HG03457 (cell line): ENCODE data around the gene PRPF6.

Source experiments
- ATAC-seq: cut with Tn5 transposase; IDR thresholded peaks from one replicate; pipeline ENCODE4 v1.9.1; 2021; ENCODE audit warnings: moderate number of reproducible peaks; ENCODE audit not compliant: unreplicated experiment

Gene PRPF6, protein sequence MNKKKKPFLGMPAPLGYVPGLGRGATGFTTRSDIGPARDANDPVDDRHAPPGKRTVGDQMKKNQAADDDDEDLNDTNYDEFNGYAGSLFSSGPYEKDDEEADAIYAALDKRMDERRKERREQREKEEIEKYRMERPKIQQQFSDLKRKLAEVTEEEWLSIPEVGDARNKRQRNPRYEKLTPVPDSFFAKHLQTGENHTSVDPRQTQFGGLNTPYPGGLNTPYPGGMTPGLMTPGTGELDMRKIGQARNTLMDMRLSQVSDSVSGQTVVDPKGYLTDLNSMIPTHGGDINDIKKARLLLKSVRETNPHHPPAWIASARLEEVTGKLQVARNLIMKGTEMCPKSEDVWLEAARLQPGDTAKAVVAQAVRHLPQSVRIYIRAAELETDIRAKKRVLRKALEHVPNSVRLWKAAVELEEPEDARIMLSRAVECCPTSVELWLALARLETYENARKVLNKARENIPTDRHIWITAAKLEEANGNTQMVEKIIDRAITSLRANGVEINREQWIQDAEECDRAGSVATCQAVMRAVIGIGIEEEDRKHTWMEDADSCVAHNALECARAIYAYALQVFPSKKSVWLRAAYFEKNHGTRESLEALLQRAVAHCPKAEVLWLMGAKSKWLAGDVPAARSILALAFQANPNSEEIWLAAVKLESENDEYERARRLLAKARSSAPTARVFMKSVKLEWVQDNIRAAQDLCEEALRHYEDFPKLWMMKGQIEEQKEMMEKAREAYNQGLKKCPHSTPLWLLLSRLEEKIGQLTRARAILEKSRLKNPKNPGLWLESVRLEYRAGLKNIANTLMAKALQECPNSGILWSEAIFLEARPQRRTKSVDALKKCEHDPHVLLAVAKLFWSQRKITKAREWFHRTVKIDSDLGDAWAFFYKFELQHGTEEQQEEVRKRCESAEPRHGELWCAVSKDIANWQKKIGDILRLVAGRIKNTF

DNA sequence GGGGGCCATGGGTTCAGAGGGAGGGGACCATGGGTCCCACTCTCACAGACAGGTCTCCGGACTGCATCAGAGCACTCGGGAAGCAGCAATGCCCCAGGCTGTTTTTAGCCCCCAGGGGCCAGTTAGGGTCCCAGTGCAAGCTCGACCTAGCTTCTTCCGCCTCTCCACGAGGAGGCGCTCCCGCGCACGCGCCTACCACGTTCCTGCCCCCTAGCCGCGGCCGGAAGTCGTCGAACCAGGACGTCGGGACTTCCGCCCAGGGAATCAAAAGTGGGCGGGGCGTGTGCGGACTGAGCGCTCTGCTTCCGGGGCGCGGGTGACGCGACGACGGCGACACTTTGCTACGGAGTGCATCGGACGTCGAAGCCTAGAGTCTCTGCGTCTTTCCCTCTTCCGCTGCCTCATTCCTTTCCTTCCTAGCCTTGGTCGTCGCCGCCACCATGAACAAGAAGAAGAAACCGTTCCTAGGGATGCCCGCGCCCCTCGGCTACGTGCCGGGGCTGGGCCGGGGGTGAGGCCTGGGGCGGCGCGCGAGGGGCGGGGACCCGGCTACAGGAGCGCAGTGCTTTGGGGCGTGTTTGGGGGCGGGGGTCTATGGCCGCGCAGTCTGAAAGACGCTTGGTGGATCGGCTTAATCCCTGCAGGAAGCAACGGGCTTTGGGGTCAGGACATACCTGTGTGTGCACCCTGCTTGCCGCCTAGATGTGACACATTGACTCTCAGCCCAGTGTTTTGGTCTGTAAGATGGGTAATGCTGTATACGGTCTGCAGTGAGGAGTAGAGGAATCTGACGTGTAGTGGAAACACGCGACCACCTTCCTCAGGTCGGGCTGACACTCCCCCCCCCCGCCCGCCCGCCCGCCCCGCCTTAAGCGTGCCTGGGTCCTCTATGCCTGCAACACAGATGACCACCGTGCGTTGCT lies at the start of gene PRPF6:
Gene PRPF6 (plus strand): TSS at position 327 of the 923 bp plus-strand sequence. CDS start 114 bp downstream, at position 441.
- ATAC-seq, result peak; percentile 42

DNA sequence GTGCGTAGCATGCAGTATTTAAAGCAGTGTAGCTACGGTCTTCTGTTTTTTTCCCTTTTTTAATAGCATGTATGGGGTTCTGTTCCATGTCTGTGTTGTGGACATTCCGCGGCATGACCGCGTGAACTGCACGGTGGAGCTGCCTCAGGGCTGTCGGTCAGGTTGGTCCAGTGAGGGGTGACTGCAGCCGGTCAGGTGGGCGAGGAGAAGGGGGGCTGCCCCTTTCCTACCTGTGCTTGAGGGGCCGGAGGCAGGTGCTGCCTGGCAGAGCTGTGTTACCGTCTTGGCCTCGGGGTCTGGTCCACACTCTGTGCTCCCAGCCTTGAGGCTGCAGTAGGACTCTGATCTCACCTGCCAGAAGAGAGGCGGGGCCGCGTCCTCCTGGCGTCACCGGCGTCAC lies 49.2 kb upstream of the PRPF6 start:
- no peak for ATAC-seq

DNA sequence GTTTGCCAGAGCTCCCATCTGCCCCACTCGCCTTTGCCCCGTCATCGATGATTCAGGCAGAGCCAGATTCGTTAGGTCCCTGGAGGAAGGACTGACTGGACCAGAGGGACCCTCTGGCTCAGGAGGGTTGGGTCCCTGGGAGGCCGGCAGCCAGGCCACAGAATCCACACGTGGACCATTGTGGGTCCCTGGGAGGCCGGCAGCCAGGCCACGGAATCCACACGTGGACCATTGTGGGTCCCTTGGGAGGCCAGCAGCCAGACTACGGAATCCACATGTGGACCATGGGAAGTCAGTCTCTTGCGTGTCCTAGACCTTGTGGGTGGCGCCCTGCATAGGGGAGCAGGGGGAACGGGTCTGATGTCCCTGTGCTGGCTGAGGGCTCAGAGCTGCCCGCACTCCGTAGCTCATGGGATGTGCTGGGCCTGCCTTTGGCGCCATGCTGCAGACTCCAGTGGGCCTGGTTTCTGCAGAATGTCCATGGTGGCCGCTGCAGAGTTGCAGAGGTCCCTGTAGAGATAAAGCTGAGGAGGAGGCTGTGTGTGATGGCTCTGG lies 48.2 kb upstream of the PRPF6 start:
- no peak for ATAC-seq

DNA sequence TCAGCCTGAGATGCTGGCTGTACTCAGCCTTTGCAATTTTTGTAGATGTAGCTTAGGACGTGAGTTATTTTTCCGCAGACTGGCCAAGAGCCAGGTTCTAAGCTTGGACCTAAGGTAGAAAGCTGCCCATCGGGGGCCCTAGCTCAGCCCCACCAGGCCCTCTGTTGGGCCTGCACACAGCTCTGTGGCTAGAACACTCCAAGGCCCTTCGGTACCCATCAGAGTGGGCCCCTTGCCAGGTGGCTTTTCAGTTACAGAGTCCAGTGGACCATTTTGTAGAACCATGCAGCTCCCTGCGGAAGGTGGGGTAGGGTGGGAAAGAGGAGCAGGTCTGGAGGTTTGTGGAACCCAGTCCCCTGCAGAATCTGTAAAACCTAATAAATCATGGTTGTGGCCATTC lies 47.3 kb upstream of the PRPF6 start:
- no peak for ATAC-seq

DNA sequence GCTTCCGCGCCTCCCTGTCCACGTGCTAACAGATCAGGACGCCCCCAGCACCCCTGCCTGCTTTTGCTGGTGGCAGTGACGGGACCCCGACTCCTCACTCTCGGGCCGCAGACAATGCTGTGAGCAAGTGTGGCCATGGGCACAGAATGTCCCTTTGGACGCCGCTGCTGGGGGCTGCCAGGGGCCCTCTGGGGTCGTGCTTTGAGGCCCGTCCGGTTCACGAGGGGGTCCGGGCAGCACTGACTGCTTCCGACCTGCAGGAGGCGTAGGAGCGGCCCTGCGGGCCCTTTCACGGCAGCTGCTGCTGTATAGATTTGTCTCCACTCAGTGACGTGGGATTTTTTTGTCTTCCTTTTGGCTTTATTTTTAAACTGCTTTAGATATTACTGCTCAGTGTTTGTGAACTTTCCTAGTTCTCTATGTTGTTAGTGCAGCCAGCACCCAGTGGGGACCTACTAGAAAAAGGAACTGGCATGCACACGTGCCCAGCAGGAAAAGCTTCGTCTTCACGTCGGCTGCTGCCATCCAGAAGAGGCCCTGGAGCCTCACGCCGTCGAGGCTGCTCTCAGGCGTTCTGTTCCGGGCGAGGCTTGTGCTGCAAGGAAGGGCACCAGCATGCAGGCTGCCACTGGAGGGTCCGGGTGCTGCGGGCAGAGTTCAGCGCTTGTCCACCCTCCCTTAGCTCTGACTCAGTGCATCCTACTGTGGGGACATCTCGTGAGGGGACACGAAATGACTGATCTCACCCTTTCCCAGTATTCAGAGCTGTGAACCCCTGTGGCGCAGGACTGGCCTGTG lies 46.5 kb upstream of the PRPF6 start:
- ATAC-seq, result no peak

DNA sequence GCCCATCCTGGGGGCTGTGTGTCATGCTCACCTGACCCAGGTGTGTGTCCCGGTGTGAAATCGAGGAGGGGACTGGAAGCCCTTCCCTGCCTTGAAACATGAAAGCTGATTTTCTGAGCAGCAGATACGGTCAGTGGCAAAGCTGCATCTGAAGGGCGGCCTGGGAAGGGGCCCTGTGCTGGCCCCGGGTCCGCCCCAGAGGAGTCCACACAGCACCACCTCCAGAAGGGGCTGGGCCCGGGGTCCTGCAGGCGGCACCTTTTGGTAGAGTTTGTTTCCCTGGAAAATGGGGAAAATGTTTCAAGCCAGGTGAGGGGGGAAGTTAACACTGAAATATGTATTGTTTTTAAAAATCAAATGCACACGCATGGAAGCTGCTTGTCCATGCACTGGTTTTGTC lies 45.5 kb upstream of the PRPF6 start:
- ATAC-seq, result no peak

DNA sequence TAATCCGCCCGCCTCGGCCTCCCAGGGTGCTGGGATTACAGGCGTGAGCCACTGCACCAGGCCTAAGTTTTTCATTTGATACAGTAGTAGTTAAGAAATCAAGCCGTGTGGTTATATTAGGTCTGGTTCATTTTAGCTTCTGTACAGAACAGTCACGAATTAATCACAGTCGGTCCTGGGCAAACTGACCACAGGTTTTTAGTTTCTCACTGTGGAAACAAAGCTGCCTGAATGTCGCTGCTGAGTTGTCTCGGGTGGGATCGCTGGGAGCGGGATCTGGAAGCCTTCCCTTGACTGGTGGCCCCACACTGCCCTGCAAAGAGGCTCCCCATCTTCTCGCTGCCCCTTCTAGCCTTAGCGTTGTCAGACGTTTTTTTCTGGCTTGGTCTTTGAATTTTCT lies 43.3 kb upstream of the PRPF6 start:
- ATAC-seq, result no peak

DNA sequence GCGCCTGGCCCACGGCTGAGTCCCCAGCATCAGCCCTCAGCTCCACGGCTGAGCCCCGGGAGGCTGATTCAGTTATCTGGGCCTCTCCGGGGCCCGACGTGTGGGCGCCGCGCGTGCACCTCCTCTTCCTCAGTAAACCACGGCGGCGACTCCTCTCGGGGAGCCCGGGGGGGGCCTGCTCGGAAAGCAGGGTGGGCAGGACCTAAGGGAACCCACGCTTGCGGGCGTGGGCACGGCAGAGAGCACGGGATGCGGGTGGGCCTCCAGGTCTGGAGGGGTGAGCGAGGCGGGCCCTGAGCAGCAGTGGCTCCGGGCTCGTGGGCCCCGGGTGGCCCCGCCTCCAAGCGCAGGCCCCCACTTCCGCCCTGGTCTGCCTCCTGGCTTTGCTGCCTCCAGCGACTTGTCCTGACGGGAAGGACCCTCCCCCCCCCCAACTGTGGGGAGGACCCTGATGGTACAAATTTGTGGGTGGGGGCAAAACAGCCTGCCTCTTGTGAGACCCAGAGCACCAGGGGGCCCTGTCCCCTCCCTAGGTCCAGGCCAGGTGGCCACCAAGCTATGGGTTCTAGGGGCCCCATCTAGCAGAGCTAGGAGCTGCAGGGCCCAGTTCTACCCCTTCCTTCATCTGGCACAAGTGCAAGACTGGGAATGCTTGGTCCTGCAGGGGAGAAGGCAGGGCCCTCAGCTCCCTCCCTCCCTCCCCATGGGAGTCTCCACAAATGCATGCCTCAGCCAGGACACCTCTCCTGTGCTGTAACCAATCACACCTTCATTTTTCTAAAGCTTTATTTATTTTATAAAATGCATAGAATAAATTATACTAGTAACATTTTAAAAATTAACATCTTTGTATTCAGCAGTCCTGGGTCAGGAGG lies 41.6 kb upstream of the PRPF6 start:
- ATAC-seq, result no peak

DNA sequence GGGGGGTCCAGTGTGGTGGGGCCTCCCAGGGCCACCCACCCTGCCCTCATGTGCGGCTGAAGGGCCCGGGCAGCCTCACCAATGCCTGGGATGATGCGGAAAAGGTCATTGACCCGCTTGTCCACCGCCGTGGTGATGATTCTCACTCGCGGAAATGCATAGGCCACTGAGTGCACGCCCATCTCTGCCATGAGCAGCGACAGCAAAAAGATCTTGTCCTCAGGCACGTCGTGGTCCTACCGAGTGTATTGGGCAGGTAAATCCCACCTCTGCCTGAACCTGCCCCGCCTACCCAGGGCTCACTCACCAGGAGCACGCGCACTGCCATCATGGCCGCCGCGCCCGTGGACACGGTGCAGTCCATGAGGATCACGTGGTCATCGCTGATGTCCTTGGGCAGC lies 40.9 kb upstream of the PRPF6 start:
- ATAC-seq, result no peak

DNA sequence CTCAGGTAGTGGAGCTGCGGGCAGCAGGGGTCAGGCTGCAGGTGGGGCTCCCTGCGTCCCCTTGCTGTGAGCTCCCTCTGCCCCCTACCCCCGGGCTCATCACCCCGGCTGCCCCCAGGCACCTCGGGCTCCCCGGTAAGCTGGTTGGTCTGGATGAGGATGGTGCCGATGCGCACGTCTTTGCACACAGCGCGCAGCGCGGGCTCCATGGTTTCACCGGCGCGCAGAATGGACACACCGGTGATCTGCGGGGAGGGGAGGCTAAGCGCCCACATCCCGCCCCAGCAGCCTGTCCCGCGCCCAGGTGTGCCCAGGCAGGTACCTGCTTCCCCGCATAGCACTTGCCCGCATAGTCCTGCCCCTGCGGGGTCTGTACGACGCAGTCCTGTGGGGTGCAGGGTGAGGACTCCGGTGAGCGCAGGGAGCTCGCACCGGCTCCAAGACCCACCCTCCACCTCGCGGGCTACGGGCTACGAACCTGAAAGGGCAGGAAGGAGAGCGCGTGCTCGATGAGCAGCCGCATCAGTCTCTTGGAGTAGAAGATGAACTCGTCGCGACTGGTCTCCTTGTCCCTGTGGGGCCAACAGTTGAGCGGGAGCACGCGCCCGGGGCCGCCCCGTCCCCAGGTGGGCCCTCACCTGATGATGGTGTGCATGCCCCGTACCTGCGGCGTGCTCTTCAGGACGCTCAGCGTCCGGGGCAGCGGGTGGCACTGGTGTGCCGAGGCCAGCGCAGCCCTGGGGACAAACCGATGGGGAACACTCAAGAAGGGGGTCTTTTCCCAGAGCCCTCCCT lies 40.3 kb upstream of the PRPF6 start:
- ATAC-seq, result no peak

DNA sequence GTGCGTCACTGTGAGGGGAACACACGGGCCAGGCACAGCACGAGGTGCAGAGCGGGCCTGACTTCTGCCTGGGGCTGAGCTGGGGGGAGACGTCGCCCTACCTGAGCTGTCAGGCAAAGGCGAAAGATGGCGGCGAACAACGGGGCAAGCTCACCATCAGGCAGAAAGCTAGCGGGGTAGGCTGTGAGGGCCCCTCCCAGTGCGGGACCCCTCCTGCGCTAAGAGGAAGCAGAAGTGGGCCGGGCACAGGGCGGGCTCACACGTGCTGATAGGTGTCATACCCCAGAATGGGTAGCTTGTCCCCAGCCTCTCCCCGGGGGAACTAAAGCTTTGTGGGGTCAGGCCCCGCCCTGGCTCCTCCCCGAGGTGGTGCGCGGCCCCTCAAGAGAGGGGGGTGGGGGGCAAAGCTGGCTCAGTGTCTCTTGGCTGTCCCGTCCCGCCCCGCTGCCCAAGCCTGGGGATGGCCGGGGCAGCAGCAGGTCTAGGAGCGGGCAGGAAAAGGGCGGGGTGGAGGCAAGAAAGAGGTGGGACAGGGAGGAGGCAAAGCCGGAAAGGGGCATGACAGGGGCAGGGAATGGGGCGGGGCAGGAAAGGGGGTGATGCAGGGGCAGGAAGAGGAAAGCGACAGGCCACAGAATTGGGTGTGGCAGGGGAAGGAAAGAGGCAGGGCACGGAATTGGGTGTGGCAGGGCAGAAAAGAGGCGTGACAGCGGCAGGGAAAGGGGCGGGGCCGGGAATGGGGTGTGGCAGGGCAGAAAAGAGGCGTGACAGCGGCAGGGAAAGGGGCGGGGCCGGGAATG lies 39.5 kb upstream of the PRPF6 start:
- ATAC-seq, result no peak

DNA sequence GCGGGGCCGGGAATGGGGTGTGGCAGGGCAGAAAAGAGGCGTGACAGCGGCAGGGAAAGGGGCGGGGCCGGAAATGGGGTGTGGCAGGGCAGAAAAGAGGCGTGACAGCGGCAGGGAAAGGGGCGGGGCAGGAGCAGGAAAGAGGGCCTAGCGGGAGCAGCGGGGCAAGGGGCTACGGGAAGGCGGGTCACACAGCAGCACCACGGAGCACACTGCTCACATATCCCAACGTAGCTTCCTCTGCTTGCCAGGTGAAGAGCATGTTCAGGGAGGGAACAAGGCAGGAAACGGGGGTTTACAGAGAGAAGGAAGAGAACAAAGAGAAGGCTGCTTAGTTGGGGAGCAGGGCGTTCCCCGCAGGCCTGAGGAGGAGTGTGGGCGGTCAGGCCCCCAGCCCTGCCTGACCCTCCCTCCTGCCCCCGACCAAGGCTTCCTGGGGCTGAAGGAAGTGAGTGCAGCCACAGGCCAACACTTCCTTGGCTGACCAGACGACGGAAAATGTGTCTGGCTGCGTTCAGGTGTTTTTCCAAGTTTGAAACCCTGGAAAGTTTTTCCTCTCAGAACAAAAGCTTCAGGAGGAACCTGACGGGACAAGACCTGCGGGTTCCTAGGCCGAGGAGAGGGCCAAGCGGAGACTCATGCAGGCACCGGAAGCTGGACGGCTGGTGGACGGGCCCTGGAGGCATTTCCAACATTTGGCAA lies 38.5 kb upstream of the PRPF6 start:
- no peak for ATAC-seq

DNA sequence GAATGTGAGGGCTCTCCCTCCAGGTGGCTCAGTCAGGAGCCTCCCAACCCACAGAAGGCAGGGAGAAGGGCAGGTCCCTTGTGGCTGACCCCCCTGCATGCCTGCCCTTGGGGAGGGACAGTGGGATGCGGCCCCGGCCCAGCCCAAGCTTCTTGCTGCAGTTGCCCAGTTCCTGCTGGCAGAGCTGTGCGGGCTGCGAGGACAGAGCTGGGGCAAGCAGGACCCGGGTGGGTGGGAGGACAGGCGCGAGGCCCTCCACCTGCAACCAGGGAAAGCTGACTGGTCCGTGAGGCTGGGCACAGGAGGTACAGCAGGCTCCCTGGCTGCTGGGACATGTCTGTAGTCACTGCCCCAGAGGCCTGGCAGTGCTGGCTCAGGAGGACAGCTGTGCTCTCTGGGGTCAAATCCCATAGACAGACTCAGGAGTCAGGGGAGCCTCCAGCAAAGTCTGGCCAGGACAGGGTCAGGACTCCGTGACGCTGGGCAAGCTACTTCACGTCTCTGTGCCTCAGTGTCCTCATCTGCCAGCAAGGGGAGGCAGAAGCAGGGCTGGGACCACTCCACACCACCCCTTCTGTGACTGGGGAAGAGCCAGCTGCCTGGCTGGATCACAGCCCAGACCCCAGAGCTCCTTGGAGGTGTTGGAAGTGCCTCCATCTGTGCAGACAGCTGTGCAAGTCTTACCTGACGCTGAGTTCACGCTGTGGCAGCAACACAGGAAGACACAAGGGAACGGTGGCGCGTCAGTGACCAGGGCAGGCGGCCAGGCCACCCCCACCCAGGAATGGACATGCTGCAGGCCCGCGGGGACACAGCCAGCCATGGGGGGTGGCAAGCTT lies 37.7 kb upstream of the PRPF6 start:
- no peak for ATAC-seq

DNA sequence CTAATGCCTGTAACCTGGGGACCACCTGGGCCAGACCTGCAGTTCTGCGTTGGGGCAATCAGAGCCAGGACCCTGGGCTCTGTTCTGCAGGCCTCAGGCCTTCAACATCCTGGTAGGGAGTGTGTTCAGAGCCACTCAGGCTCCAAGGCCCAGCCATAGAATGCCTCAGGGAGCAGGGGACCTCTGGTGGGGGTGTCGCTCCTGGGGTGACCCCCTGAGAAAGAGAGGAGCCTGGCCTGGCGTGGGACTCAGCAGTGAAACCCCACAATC lies 37.2 kb upstream of the PRPF6 start:
- ATAC-seq, result no peak

DNA sequence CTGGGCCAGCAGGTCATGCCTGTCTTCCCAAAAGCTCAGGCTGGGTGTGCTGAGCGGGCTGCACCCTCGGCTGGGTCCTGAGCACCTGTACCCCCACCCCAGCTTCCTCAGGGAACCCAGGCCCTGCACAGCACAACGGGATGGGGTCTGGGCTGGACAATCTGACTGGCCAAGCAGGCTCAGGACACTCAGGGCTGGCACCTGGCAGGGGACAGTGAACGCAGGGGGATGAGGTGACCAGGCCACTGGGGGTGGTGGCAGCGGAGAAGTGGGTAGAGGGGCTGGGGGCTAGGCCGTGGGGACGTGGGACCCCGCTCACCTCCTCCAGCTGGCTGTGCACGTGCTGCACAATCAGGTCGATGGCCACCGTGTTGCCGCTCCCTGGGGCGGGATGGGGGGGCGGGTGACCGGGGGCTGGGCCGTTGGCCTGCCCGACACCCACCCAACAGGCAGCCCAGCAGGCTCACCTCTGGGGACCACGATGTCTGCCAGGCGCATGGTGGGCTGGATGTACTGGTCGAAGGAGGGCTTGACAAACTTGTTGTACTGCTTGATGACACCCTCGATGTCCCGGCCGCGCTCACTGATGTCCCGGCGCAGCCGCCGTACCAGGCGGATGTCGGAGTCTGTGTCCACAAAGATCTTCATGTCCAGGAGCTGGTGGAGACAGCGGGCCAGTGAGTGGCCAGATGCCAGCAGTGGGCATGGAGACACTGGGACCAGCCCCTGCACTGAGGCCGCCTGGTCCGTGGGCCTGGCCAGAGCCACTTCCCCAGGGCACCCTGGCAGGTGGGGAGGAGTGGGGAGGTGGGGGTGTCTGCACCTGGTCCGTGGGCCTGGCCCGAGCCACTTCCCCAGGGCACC lies 36.6 kb upstream of the PRPF6 start:
- no peak for ATAC-seq
